Skeletal muscle tissue (tissue), 4 donors: Measurements from ENCODE around the gene ENDOD1. TPM values are rescaled to one million over a fixed set of nuclear protein-coding genes. Genes with fewer than 3 reads are reported as not detected.
"Not testable (repeated sequence)": the region's sequence is repeated elsewhere in the genome, so short reads cannot be mapped to it uniquely, and the experiment has no call there.

ENCODE experiments used
- H3K27ac ChIP-seq: one replicate; pipeline ENCODE4 v1.7.0; 2013; ENCODE audit warnings: mild to moderate bottlenecking, low read depth, low read length, inconsistent platforms
- H3K27me3 ChIP-seq, 3 donors: one replicate each; pipeline ENCODE4 v1.7.0; 2013; ENCODE audit warnings: low read length in 3 of 3; ENCODE audit not compliant: control insufficient read depth in 3 of 3, insufficient read depth in 3 of 3
- H3K36me3 ChIP-seq, 3 donors: one replicate each; pipeline ENCODE4 v1.7.0; 2013; ENCODE audit warnings: low read length in 3 of 3; ENCODE audit not compliant: control insufficient read depth in 3 of 3, insufficient read depth in 3 of 3
- H3K4me1 ChIP-seq, 3 donors: one replicate each; pipeline ENCODE4 v1.7.0; 2013; ENCODE audit warnings: low read length in 3 of 3, mild to moderate bottlenecking in 3 of 3; ENCODE audit not compliant: control insufficient read depth in 3 of 3, insufficient read depth in 3 of 3
- H3K4me3 ChIP-seq, 3 donors: one replicate each; pipeline ENCODE4 v1.7.0; 2013; ENCODE audit warnings: low read length in 3 of 3
- H3K9ac ChIP-seq, 3 donors: one replicate each; pipeline ENCODE4 v1.7.0; 2013; ENCODE audit warnings: low read length in 3 of 3, mild to moderate bottlenecking in 3 of 3, moderate library complexity in 2 of 3, low read depth in 1 of 3
- H3K9me3 ChIP-seq, 3 donors: one replicate each; pipeline ENCODE4 v1.7.0; 2013; ENCODE audit warnings: low read length in 3 of 3; ENCODE audit not compliant: control insufficient read depth in 3 of 3
- total RNA-seq: library from RNA; depleted of rRNA; stranded (reverse); fragments of >200 nt; gene quantifications from one replicate; pipeline ENCODE4 v1.2.3, GENCODE V29; 2014
- donor health status: Osteomylitis.

ENDOD1 gene, protein sequence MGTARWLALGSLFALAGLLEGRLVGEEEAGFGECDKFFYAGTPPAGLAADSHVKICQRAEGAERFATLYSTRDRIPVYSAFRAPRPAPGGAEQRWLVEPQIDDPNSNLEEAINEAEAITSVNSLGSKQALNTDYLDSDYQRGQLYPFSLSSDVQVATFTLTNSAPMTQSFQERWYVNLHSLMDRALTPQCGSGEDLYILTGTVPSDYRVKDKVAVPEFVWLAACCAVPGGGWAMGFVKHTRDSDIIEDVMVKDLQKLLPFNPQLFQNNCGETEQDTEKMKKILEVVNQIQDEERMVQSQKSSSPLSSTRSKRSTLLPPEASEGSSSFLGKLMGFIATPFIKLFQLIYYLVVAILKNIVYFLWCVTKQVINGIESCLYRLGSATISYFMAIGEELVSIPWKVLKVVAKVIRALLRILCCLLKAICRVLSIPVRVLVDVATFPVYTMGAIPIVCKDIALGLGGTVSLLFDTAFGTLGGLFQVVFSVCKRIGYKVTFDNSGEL
- total RNA-seq, result 99.2 TPM

DNA sequence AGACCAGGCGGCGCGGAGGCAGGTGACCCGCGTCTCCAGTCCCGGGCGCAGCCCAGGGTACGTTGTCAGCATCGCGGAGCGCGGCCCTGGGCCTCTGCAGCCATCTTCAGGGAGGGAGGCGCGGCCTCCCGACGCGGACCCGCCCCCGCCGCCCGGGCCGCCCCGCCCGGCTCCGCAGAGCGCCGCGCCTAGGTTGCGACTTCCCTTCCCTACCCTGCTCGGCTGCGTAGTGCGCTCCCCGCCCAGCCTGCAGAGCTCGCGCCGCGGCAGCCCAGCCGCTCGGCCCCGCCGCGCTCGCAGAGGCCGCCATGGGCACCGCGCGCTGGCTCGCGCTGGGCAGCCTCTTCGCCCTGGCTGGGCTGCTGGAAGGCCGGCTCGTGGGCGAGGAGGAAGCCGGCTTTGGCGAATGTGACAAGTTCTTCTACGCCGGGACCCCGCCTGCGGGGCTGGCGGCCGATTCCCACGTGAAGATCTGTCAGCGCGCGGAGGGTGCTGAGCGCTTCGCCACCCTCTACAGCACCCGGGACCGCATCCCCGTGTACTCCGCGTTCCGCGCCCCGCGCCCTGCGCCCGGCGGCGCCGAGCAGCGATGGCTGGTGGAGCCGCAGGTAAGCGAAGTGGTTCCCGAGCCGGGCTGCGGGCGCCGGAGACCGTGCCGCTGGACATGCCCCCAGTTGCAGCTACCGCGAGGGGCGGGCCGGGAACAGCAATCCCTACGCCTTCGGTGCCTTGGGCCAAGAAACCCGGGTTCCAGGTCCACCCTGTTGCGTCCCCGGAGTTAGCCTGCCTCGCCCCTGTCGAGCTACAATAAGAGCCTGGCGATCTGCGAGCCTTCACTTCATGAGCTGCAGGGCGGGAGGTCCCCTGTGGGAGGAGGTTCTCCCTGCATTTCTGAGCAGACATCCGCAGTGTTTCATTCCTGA, at the start of gene ENDOD1:
Gene ENDOD1, plus strand, starts transcription at position 227 of the 923 bp plus-strand sequence. Its CDS starts 82 bp downstream, at position 309.
- Histone ChIP-seq H3K27me3 (no peaks in the 10 kb centered on the region), H3K4me1 (peaks cover 39 to 47% (median 46%) of the 10 kb centered on the region in 3 donors), H3K36me3 (no peaks in the 10 kb centered on the region), H3K9me3 (no peaks in the 10 kb centered on the region), H3K9ac (peak within 1 kb of the TSS; percentile 83 to 94 (median 87)), H3K27ac (peak within 1 kb of the TSS; percentile 84), H3K4me3 (peak within 1 kb of the TSS; percentile 85 to 86 (median 85))

DNA sequence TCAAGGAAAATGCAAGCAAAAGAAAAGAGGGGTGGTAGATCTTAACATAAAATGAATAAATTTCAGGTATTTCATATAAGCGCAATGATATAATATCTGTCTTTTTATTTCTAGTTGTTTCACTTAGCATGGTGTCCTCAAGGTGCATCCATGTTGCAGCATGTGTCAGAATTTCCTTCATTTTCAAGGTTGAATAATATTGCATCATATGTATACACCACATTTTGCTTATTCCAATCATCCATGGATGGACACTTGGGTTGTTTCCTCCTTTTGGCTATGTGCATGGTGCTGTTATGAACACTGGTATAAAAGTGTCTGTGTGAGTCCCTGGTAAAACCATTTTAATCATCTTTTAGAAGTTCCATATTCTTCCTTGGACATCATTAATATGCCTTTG, 47.4 kb upstream of the ENDOD1 start:
- Histone ChIP-seq H3K27me3 (peaks cover 19 to 20% (median 19%) of the 10 kb centered on the region in 3 donors), H3K9me3 (no peaks in the 10 kb centered on the region), H3K36me3 (no peaks in the 10 kb centered on the region), H3K9ac (no peak overlapping the region), H3K4me3 (no peak overlapping the region), H3K4me1 (no peaks in the 10 kb centered on the region), H3K27ac (no peak overlapping the region)

DNA sequence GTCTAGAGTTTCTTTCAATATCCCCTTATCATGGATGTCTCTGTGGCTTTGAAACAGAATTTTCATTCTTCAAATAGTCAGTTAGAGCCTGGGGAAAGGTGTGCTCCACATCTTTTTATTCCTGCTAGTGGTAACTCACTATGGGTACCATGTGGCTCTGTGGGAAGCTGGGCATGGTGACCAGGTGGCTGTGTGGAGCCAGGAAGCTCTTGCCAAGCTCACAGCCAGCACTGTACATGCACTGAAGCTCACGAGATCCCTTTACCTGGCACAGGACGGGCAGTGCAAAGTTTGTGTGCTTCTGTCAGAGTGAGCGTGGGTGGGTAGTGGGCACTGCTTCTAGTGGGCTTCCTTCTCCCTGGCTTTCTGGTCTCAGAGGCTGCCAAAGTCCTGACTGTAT, 46.7 kb upstream of the ENDOD1 start:
- Histone ChIP-seq H3K27ac (no peak overlapping the region), H3K9ac (no peak overlapping the region), H3K27me3 (peaks cover 15 to 20% (median 18%) of the 10 kb centered on the region in 3 donors), H3K36me3 (no peaks in the 10 kb centered on the region), H3K4me1 (no peaks in the 10 kb centered on the region), H3K9me3 (no peaks in the 10 kb centered on the region), H3K4me3 (no peak overlapping the region)

DNA sequence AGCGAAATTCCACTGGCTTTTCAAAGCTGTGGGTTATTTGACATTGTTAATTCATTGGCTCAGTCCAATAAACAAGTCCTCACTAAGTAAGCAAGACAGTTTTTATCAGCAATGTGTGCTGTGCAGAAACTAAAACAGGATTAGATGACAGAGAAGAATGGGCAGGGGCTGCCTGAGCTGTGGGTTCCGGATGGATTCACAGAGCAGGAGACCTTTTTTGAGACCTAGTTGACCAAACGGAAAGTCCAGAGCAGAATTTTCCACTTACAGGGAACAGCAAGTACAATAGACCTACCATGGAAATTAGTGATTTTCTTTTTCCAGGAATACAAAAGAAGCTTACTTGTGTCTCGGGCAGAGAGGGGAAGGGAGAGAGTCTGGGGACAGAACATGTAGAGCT, 45.6 kb upstream of the ENDOD1 start:
- no peaks in the 10 kb centered on the region for H3K9me3 ChIP-seq
- H3K4me1 ChIP-seq, result no peaks in the 10 kb centered on the region
- no peak overlapping the region for H3K9ac ChIP-seq
- peaks cover 12 to 20% (median 12%) of the 10 kb centered on the region in 3 donors for H3K27me3 ChIP-seq
- no peaks in the 10 kb centered on the region for H3K36me3 ChIP-seq
- H3K4me3 ChIP-seq, result no peak overlapping the region
- H3K27ac ChIP-seq, result no peak overlapping the region

DNA sequence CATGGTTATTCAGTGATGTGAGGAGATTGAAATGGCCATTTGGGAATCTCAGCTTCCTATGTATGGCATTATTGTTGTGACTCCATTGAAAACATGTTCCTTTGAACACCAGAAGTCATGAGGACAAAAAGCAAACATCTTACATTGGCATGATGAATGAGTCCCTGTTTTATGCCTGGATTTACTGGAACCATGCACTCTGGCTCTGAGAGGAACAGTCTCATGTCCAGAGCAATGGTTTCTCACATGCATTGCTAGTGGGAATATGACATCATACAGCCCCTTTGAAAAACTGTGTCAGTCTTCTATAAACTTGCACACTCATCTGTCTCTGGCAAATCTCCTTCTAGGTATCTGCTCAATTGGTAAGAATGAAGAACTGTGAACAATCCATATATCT, 43.8 kb upstream of the ENDOD1 start:
- H3K27ac ChIP-seq, result no peak overlapping the region
- H3K4me1 ChIP-seq, result no peaks in the 10 kb centered on the region
- no peaks in the 10 kb centered on the region for H3K9me3 ChIP-seq
- no peak overlapping the region for H3K9ac ChIP-seq
- no peak overlapping the region for H3K4me3 ChIP-seq
- peaks cover 7 to 20% (median 9%) of the 10 kb centered on the region in 3 donors for H3K27me3 ChIP-seq
- no peaks in the 10 kb centered on the region for H3K36me3 ChIP-seq

DNA sequence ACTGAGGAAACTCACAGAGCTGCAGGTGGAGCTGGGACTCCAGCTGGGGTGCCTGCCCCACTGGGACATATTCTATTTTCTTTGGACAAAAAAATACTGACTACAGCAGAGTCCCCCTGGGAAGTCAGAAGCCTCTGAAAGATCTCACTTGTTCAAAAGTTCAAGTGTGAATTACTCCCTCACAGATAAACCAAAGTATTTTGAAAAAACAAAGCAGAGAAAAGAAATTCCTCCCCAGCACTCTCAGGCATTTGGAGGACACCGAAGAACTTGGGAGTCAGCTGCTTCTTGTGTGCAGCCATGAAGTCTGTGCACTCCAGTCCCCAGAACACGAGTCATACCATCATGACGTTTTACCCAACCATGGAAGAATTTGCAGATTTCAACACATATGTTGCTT, 40.5 kb upstream of the ENDOD1 start, which contains the start of gene KDM4F:
Gene KDM4F, plus strand, starts transcription at position 301 of the 400 bp plus-strand sequence.
- H3K27me3 ChIP-seq, H3K9me3 ChIP-seq, H3K27ac ChIP-seq, H3K4me3 ChIP-seq, H3K4me1 ChIP-seq, H3K9ac ChIP-seq, H3K36me3 ChIP-seq: not testable (repeated sequence)

DNA sequence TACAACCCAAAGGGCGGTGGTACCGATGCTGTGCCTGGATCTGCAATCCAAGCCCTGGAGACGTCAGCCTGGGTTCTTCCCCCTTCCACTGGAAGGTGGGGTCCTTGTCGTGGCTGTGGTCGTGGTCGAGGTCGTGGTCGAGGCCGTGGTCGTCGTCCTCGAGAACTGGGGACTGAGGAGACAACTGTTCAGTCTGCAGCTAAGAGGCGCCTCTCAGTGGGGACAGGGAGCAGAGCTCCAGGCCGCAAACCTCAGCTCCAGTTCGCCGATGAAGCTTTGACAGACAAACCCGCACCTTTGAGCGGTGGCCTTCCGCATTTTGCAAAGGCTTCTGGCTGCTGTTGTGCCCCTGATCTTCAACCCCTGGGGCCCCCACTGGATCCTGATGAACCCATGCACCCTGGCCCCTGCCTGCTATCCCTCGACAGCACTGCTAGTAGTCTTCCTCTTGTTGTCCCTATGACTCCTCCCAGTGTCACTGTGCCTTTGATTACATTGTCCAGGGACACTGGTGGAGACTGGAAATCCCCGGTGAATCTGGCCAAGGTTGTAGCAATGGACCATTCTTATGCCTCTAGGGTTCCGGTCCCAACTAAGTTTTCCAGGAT, 38.9 kb upstream of the ENDOD1 start:
- Histone ChIP-seq H3K4me3 (no peak overlapping the region), H3K27ac (no peak overlapping the region), H3K9ac (no peak overlapping the region), H3K4me1 (no peaks in the 10 kb centered on the region), H3K27me3 (peaks cover 2 to 12% (median 6%) of the 10 kb centered on the region in 3 donors), H3K36me3 (no peaks in the 10 kb centered on the region), H3K9me3 (no peaks in the 10 kb centered on the region)

DNA sequence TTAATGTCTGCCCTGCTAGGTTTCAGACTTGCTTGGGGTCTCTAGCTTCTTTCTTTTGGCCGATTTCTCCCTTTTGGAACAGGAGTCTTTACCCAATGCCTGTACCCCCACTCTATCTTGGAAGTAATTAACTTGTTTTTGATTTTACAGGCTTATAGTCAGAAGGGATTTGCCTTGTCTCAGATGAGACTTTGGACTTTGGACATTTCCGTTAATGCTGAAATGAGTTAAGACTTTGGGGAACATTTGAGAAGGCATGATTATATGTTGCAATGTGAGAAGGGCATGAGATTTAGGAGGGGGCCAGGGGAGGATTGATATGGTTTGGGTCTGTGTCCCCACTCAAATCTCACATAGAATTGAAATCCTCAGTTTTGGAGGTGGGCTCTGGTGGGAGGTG, 35.3 kb upstream of the ENDOD1 start:
- no peaks in the 10 kb centered on the region for H3K9me3 ChIP-seq
- no peaks in the 10 kb centered on the region for H3K36me3 ChIP-seq
- H3K27ac ChIP-seq, result no peak overlapping the region
- H3K27me3 ChIP-seq, result peaks cover 2 to 14% (median 6%) of the 10 kb centered on the region in 3 donors
- no peaks in the 10 kb centered on the region for H3K4me1 ChIP-seq
- H3K9ac ChIP-seq, result no peak overlapping the region
- no peak overlapping the region for H3K4me3 ChIP-seq

DNA sequence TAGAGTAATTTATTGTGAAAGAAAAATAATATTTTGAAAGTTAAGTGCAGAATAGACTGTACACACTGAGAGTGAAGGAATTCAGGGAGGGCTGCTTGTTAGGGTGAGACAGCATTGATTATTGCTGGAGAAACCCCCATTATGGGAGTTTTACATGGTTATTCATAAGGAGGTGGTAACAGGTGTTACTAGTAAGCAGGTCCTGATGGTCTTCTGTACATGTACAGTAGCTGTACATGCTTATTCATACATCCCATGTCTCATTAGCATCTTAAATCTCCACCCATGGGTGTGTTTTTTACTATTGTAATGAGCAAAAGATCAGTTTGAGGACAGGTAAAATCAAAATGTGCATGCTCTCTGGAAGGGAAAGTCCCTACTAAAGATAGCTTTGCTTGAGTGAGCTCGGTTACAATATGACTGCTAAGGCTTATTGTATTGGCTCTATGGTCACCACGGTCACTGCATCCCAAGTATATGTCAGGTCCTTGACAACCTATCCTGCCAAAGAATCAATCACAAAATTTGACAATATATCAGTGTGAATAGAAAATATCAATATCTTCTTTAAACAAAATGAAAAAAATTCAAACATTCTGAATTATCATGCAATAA, 34.3 kb upstream of the ENDOD1 start:
- Histone ChIP-seq H3K9ac (no peak overlapping the region), H3K4me1 (no peaks in the 10 kb centered on the region), H3K36me3 (no peaks in the 10 kb centered on the region), H3K4me3 (no peak overlapping the region), H3K9me3 (no peaks in the 10 kb centered on the region), H3K27me3 (peaks cover 2 to 14% (median 6%) of the 10 kb centered on the region in 3 donors), H3K27ac (no peak overlapping the region)
